ENCODE measurements around the gene FLT4. TPM values are rescaled to one million over a fixed set of nuclear protein-coding genes. Genes with fewer than 3 reads are reported as not detected.
A peak's percentile ranks its signal among the peaks of the same experiment; 100 is the strongest.

Gene FLT4
- total and polyA plus RNA-seq, 2 of the 13 experiments (the other 11 are each of a cell fraction or from before 2014, with no cell fraction given) = not detected

- in situ Hi-C loops (cut with HindIII; ENCODE audit: extremely low pct_ligation_motif_present, low pct_unique_long_range_greater_than_20kb) = no loop called here
- no TSS peak for BruUV-seq (replicated peaks)
- 31% methylated on average over 11 of the region's 11 CpGs for WGBS (ENCODE audit: low lambda C conversion rate)
- Histone ChIP-seq H2AFZ (ENCODE audit: low read length) (no peak overlapping the region), H3K27me3 (ENCODE audit: control insufficient read depth in 1 of 2, insufficient read depth in 2 of 2, low read length in 2 of 2) (peaks cover 15 to 65% of the 10 kb centered on the region in 2 experiments), H3K79me2 (ENCODE audit: insufficient read depth, low read length) (no peaks in the 10 kb centered on the region), H3K9ac (ENCODE audit: insufficient read depth, low read depth, low read length) (no peak overlapping the region), H4K20me1 (ENCODE audit: insufficient read depth, low read length) (no peaks in the 10 kb centered on the region; the same call in 1 of the 2 replicates), H3K36me3 (replicated peaks in 1 of 2; ENCODE audit: control insufficient read depth in 1 of 2, insufficient read depth in 2 of 2, low read length in 2 of 2) (no peaks in the 10 kb centered on the region), H3K4me1 (ENCODE audit: insufficient read depth, low read length) (no peaks in the 10 kb centered on the region), H3K4me3 (replicated peaks in 1 of 3; ENCODE audit: insufficient read depth in 1 of 3, low read depth in 2 of 3, low read length in 3 of 3) (no peak overlapping the region), H3K4me2 (ENCODE audit: low read depth, low read length) (no peak overlapping the region), H3K9me3 (ENCODE audit: low read length) (no peaks in the 10 kb centered on the region), H3K27ac (ENCODE audit: extremely low read length, insufficient read depth, low read length) (no peak overlapping the region)
- CTCF ChIA-PET (ENCODE audit: low intra/inter-chr PET ratio, low total read pairs) = no interaction called here
- intact Hi-C loops (cut with micrococcal nuclease; ENCODE audit: unreplicated experiment) = no loop called here
- FAIRE-seq (peak; percentile 81), DNase-seq (ENCODE audit: low spot score) (peak; percentile 45), ATAC-seq (peak; percentile 40)
- POLR2A ChIA-PET = no interaction called here
- TF ChIP-seq CTCF (CRISPR knock-in tag; IDR thresholded peaks at IDR 0.05) (peak; percentile 75), HIC2 (CRISPR knock-in tag; IDR thresholded peaks at IDR 0.05; ENCODE audit: low read depth) (no peak), SALL2 (CRISPR knock-in tag; IDR thresholded peaks at IDR 0.05) (no peak), PHF5A (CRISPR knock-in tag; IDR thresholded peaks at IDR 0.05; ENCODE audit: low read depth, unreplicated experiment) (no peak), SMC3 (IDR thresholded peaks at IDR 0.05; ENCODE audit: low read length) (peak; percentile 58), STAG1 (CRISPR knock-in tag; IDR thresholded peaks at IDR 0.05) (peak; percentile 44), SNAPC2 (CRISPR knock-in tag; IDR thresholded peaks at IDR 0.05) (no peak), SP140L (CRISPR knock-in tag; IDR thresholded peaks at IDR 0.05; ENCODE audit: borderline replicate concordance) (no peak), ZNF607 (CRISPR knock-in tag; IDR thresholded peaks at IDR 0.05; ENCODE audit: borderline replicate concordance) (0 out of 2 replicates have a peak, but pooled peaks have one; percentile 40), ZNF501 (CRISPR knock-in tag; IDR thresholded peaks at IDR 0.05) (peak; percentile 33; the same call in 1 of the 2 replicates), MED13 (CRISPR knock-in tag; IDR thresholded peaks at IDR 0.05) (no peak), SP2 (CRISPR knock-in tag; IDR thresholded peaks at IDR 0.05) (0 out of 2 replicates have a peak, but pooled peaks have one; percentile 20)
Measured at GRCh38 chr5:180605554-180606214, 43.7 kb downstream of the FLT4 start.
